DOHH2 (cell line): ENCODE results near the gene CYP2C8.

ENCODE experiments used
- CTCF ChIP-seq: fragments of 200-600 bp; sonication (generic); IDR thresholded peaks from one replicate; pipeline ENCODE4 v1.5.1; 2014; ENCODE audit warnings: antibody characterized with exemption, mild to moderate bottlenecking, low read depth, low read length; ENCODE audit not compliant: poor library complexity, severe bottlenecking
- EZH2phosphoT487 ChIP-seq: fragments of 200-600 bp; sonication (generic); IDR thresholded peaks from 2 replicates; pipeline ENCODE4 v1.6.1; 2017; ENCODE audit warnings: borderline replicate concordance, mild to moderate bottlenecking, antibody characterized with exemption, low read length, moderate library complexity, mixed read lengths

- no peak for TF ChIP-seq CTCF
- no peak for TF ChIP-seq EZH2phosphoT487
These were observed 33.7 kb downstream of the CYP2C8 start for GRCh38 chr10:95035332-95036295.
